ENCODE results near the gene TEX44.

DNA sequence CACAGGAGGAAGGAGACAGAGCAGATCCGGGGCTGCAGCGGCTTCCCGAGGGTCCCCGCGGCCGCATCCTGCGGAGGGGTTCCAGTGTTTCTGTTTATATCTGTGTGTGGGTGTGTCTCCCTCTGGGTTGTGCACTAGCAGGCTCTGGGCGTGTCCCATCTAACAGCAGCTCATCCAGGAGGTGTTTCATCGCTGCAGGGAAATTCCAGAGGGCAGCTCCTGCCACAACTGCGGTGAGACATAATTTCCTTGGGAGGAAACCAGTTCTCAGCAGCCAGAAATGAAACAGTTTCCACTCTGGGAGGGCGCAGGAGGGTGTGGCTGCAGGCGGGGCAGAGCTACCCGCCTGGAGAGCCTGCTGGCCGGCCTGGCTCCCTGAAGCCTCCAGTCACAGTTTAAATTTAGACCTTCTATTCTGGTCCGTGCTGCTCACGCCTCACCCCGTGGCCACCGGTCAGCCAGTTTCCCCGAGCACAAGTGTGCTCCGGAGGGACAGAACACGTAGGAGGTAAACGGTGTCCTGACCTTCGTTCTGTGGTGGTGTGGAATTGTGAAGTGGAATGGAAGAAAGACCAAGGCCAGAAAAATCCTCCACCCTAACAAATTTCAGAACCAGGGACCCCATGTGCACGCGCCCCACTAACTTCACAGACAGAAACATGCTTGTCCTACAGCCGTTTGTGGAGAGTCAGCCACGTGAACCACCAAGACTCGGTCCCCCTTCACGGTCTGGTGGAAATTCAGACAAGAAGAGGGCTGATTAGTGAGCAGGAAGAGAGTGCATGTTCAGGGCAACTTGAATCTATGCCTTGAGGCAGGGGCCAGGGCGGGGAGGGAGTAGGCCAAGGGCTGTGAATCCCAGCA, 50.2 kb downstream of the TEX44 start:
- TF ChIP-seq, protein P1, sequence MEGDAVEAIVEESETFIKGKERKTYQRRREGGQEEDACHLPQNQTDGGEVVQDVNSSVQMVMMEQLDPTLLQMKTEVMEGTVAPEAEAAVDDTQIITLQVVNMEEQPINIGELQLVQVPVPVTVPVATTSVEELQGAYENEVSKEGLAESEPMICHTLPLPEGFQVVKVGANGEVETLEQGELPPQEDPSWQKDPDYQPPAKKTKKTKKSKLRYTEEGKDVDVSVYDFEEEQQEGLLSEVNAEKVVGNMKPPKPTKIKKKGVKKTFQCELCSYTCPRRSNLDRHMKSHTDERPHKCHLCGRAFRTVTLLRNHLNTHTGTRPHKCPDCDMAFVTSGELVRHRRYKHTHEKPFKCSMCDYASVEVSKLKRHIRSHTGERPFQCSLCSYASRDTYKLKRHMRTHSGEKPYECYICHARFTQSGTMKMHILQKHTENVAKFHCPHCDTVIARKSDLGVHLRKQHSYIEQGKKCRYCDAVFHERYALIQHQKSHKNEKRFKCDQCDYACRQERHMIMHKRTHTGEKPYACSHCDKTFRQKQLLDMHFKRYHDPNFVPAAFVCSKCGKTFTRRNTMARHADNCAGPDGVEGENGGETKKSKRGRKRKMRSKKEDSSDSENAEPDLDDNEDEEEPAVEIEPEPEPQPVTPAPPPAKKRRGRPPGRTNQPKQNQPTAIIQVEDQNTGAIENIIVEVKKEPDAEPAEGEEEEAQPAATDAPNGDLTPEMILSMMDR (IDR thresholded peaks at IDR 0.05; ENCODE audit: insufficient read depth, low read length), result no peak
- TF ChIP-seq, protein P2, sequence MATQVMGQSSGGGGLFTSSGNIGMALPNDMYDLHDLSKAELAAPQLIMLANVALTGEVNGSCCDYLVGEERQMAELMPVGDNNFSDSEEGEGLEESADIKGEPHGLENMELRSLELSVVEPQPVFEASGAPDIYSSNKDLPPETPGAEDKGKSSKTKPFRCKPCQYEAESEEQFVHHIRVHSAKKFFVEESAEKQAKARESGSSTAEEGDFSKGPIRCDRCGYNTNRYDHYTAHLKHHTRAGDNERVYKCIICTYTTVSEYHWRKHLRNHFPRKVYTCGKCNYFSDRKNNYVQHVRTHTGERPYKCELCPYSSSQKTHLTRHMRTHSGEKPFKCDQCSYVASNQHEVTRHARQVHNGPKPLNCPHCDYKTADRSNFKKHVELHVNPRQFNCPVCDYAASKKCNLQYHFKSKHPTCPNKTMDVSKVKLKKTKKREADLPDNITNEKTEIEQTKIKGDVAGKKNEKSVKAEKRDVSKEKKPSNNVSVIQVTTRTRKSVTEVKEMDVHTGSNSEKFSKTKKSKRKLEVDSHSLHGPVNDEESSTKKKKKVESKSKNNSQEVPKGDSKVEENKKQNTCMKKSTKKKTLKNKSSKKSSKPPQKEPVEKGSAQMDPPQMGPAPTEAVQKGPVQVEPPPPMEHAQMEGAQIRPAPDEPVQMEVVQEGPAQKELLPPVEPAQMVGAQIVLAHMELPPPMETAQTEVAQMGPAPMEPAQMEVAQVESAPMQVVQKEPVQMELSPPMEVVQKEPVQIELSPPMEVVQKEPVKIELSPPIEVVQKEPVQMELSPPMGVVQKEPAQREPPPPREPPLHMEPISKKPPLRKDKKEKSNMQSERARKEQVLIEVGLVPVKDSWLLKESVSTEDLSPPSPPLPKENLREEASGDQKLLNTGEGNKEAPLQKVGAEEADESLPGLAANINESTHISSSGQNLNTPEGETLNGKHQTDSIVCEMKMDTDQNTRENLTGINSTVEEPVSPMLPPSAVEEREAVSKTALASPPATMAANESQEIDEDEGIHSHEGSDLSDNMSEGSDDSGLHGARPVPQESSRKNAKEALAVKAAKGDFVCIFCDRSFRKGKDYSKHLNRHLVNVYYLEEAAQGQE (IDR thresholded peaks at IDR 0.05; ENCODE audit: insufficient replicate concordance, low read depth), result no peak
- no peak for TF ChIP-seq GABPA (IDR thresholded peaks at IDR 0.05; ENCODE audit: low read depth)

Data from HL-60 (cell line).